ENCODE measurements around the gene NBAS. TPM values are rescaled to one million over a fixed set of nuclear protein-coding genes. Genes with fewer than 3 reads are reported as not detected.

Gene NBAS
- polyA plus RNA-seq, 6 donors from 2014 or later = 5.4 to 16.4 (median 12.7) TPM

DNA sequence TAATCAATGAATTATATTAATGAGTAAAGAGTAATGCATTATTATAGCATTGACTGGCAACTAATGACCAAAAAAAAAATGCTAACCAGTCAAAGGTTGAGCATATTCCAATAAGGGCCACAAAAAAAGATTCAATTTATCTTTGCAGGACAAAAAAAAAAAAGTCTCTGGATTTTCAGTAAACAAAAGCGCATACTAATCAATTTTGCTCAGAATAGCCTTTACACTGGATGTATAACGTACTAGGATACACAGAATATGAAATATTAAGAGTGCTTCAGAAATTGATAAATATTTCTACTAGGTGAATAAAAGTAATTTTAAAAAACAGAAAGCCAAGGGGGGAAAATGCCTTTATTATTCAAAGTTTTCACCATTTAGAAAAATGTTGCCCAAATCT is 74.4 kb downstream of the NBAS start:
- H3K9me3 Mint-ChIP-seq = peaks cover 0 to 1% (median 0%) of the 10 kb centered on the region in 7 donors
- H3K4me3 Mint-ChIP-seq = no peak overlapping the region
- no peaks in the 10 kb centered on the region for H3K27me3 Mint-ChIP-seq
- H3K27ac Mint-ChIP-seq = no peak overlapping the region
- DNase-seq = no peak
- no peak for ATAC-seq (ENCODE audit: low read depth in 2 of 2)
- peaks cover 21 to 52% of the 10 kb centered on the region in 2 donors for H3K36me3 Mint-ChIP-seq
- no peaks in the 10 kb centered on the region for H3K4me1 Mint-ChIP-seq

DNA sequence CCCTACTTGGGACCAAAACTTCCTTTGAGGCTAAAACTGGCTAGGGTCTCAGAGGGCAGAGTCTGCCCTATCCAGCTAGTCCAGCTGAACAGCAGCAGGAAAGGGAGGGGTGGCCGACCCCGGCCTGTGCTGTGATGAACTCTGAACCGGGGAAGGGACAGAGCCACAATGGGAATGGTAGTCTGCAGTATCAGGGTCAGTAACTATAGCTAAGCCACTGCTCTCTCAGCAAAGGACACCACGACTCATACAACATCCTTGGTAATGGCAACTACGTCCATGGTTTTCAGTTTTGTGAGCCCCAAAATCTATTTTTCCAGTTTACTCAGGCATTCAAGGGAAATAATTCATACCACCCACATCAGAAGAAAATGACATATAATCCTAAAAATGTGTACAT is 75.2 kb downstream of the NBAS start:
- no peak overlapping the region for H3K4me3 Mint-ChIP-seq
- peaks cover 0 to 4% (median 0%) of the 10 kb centered on the region in 7 donors for H3K9me3 Mint-ChIP-seq
- no peak overlapping the region for H3K27ac Mint-ChIP-seq
- DNase-seq (no peak), ATAC-seq (ENCODE audit: low read depth in 2 of 2) (no peak)
- no peaks in the 10 kb centered on the region for H3K4me1 Mint-ChIP-seq
- H3K36me3 Mint-ChIP-seq = peaks cover 29 to 60% of the 10 kb centered on the region in 2 donors
- H3K27me3 Mint-ChIP-seq = no peaks in the 10 kb centered on the region

DNA sequence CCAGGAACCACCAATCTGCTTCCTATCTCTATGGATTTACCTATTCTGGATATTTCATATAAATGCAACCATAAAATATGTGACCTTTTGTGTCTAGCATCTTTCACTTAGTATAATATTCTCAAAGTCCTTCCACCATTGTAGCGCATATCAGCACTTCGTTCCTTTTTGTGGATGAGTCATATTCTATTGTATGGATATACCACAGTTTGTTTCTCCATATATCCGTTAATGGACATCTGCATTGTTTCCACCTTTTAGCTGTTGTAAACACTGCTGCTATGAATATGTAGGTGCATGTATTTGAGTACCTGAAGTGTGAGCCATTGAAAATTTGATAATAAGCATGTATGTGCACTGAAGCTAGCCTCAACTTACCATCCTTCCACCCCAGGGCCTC is 80.1 kb downstream of the NBAS start:
- Mint-ChIP-seq H3K4me1 (no peaks in the 10 kb centered on the region), H3K9me3 (peaks cover 0 to 4% (median 0%) of the 10 kb centered on the region in 7 donors), H3K27me3 (no peaks in the 10 kb centered on the region), H3K27ac (no peak overlapping the region), H3K4me3 (no peak overlapping the region), H3K36me3 (peaks cover 36 to 61% of the 10 kb centered on the region in 2 donors)
- DNase-seq (no peak), ATAC-seq (ENCODE audit: low read depth in 2 of 2) (no peak)

DNA sequence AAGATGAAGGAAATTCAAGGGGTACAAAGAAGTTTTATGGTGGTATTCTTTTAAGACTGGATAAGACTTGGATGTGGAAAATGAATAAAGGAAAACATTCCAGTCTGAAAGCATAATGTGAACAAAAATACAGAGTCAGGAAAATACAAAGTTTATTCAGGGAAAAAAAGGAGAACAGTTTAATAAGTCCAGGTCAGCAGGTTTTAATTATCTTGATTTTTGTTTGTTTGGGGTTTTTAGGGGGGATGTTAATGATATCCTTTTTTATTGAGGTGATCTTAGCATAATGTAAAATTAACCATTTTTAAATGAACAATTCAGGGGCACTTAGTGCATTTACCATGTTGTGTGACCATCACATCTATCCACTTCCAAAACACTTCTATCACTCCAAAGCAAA is 80.6 kb downstream of the NBAS start:
- H3K9me3 Mint-ChIP-seq = peaks cover 0 to 4% (median 0%) of the 10 kb centered on the region in 7 donors
- peaks cover 32 to 56% of the 10 kb centered on the region in 2 donors for H3K36me3 Mint-ChIP-seq
- H3K4me1 Mint-ChIP-seq = no peaks in the 10 kb centered on the region
- H3K27me3 Mint-ChIP-seq = no peaks in the 10 kb centered on the region
- no peak for ATAC-seq (ENCODE audit: low read depth in 2 of 2)
- DNase-seq = no peak
- no peak overlapping the region for H3K4me3 Mint-ChIP-seq
- no peak overlapping the region for H3K27ac Mint-ChIP-seq

DNA sequence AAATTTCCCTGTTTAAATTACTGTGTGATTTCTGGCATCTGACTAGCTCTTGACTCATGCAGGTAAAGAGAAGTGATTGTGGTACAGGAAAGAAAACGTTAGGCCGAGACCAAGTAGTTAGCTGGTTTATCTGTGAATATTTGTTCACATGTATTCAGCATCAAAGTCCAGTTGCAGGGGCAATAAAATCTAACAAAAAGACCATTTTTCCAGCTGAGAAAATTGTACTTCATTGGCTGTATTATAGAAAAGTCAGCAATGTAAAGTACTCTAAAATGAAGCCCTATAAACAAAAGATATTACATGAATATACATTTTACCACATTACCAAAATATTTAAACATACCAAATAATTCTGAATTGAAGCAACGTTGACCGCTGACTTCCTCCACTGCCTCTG is 88.3 kb downstream of the NBAS start:
- peaks cover 46 to 57% of the 10 kb centered on the region in 2 donors for H3K36me3 Mint-ChIP-seq
- peaks cover 3 to 11% (median 5%) of the 10 kb centered on the region in 7 donors for H3K9me3 Mint-ChIP-seq
- no peak for ATAC-seq (ENCODE audit: low read depth in 2 of 2)
- no peaks in the 10 kb centered on the region for H3K27me3 Mint-ChIP-seq
- no peaks in the 10 kb centered on the region for H3K4me1 Mint-ChIP-seq
- H3K4me3 Mint-ChIP-seq = no peak overlapping the region
- DNase-seq = no peak
- H3K27ac Mint-ChIP-seq = no peak overlapping the region

DNA sequence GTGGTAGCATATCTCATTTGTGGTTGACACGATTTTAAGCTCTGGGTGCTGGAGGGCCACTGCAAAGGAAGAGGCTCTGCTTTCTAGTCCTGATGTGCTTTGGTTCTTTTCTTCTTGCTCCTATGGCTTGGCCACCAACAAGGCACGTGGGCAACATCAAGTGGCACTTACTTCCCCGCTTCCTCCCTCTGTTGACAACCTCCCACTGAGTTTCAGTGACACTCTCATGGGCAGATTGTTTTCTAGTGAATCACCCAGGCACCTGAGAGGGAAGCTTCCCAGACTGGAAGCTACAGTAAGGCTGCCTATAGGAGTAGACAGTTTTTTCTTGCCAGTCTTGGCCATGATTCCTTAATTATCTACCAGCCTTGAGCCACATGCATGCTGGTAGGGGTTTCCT is 89.0 kb downstream of the NBAS start:
- Mint-ChIP-seq H3K36me3 (peaks cover 46 to 58% of the 10 kb centered on the region in 2 donors), H3K27me3 (no peaks in the 10 kb centered on the region), H3K27ac (peak overlapping the region in 1 of 6 donors; percentile 70), H3K4me1 (no peaks in the 10 kb centered on the region), H3K9me3 (peaks cover 3 to 11% (median 5%) of the 10 kb centered on the region in 7 donors), H3K4me3 (no peak overlapping the region)
- DNase-seq = no peak
- ATAC-seq (ENCODE audit: low read depth in 2 of 2) = no peak

DNA sequence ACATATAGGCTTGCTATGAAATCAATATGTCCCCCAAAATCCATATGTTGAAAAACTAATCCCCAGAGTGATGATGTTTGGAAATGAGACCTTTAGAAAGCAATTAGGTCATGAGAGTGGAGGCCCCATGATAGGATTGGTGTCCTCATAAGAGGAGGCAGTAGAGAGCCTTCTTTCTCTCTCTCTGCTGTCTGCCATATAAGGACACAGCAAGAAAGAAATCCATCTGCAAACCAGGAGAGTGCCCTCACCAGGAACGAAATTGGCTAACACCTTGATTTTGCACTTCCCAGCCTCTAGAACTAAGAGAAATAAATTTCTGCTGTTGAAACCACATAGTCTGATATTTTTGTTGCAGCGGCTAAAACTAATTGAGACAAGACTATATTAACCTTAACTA is 89.5 kb downstream of the NBAS start:
- Mint-ChIP-seq H3K27me3 (no peaks in the 10 kb centered on the region), H3K9me3 (peaks cover 3 to 11% (median 5%) of the 10 kb centered on the region in 7 donors), H3K27ac (no peak overlapping the region), H3K36me3 (peaks cover 46 to 59% of the 10 kb centered on the region in 2 donors), H3K4me3 (no peak overlapping the region), H3K4me1 (no peaks in the 10 kb centered on the region)
- DNase-seq (no peak), ATAC-seq (ENCODE audit: low read depth in 2 of 2) (no peak)

DNA sequence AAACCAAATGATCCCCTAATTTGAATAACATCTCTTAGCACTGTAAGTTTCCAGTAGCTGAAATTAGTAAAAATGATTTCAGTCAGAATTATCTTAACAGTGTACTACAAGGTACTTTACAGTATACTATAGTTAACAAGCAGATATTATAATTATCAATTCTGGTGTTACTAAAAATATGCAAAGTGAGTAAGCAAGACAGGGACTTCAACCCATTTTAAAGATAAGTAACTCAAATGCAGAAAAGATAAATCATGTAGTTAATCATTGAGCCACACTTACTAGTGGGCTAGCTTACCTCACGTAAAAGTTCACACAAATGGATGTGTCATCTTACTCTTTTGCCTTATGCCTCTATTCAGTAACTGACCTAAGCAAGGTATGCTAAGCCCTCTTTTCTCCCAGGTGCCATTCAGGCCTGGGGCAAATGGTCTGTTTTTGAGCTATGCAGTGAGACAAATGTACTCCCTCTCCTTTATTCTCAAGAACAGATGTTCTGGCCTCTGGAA is 101.0 kb downstream of the NBAS start:
- H3K4me1 Mint-ChIP-seq = peaks cover 19 to 26% (median 20%) of the 10 kb centered on the region in 3 donors
- H3K27me3 Mint-ChIP-seq = no peaks in the 10 kb centered on the region
- no peak for DNase-seq
- ATAC-seq (ENCODE audit: low read depth in 2 of 2) = no peak
- H3K9me3 Mint-ChIP-seq = no peaks in the 10 kb centered on the region
- H3K36me3 Mint-ChIP-seq = peaks cover 40 to 46% of the 10 kb centered on the region in 2 donors
- H3K27ac Mint-ChIP-seq = no peak overlapping the region
- no peak overlapping the region for H3K4me3 Mint-ChIP-seq

DNA sequence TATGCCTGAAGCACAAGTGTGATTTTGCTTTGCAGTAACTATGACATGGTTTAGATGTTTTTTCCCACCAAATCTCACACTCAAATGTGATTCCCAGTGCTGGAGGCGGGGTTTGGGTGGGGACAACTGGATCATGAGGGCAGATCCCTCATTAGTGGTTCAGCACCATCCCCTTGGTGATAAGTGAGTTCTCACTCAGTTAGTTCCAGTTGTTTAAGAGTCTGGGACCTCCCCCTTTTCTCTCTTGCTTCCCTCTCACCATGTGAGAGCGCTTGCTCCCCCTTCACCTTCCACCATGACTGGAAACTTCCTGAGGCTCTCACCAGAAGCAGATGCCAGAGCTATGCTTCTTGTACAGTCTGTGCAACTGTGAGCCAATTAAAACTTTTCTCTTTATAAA is 102.9 kb downstream of the NBAS start:
- DNase-seq = no peak
- Mint-ChIP-seq H3K4me1 (peaks cover 4 to 9% (median 8%) of the 10 kb centered on the region in 3 donors), H3K9me3 (no peaks in the 10 kb centered on the region), H3K27me3 (no peaks in the 10 kb centered on the region), H3K4me3 (no peak overlapping the region), H3K27ac (peak overlapping the region in 2 of 6 donors; percentile 40 to 57), H3K36me3 (peaks cover 26 to 30% of the 10 kb centered on the region in 2 donors)
- no peak for ATAC-seq (ENCODE audit: low read depth in 2 of 2)

DNA sequence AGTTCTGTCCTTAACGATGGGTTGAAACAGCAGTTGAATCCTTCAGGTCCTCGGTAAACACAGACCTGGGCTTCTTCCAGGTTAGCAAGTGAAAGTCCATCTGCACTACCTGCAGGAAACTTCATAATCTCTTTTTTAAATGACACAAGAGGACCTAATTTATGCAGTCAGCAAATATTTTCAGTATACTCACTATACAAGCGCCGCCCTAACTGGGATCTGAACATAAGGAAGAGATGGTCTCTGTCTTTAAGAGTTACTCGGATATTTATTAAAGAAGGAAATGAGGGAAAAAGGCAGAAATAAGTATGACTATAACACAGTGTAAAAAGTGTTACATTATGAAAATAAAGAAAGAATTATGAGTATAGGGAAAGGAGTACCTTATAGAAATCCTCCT is 103.3 kb downstream of the NBAS start:
- peaks cover under 1 to 5% (median 5%) of the 10 kb centered on the region in 3 donors for H3K4me1 Mint-ChIP-seq
- no peak overlapping the region for H3K27ac Mint-ChIP-seq
- no peak for ATAC-seq (ENCODE audit: low read depth in 2 of 2)
- H3K9me3 Mint-ChIP-seq = no peaks in the 10 kb centered on the region
- no peaks in the 10 kb centered on the region for H3K27me3 Mint-ChIP-seq
- H3K4me3 Mint-ChIP-seq = no peak overlapping the region
- DNase-seq = no peak
- peaks cover 25 to 30% of the 10 kb centered on the region in 2 donors for H3K36me3 Mint-ChIP-seq

DNA sequence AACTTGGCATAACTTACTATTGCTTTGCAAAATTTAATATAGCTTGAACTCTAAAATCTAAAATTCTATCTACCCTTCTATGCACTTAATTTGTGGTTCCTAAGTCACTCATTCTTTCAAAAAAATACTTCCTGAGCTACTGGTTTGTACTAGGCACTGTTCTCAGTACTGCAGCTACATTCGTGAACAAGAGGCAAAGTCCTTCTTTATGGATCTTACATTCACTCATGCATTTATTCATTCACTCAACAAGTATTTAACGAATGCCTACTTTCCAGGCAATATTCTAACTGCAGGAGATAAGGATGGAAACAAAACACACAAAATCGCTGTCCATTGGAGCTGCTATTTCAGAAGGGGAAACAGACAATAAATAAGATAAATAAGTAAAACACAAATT is 104.8 kb downstream of the NBAS start:
- no peak for ATAC-seq (ENCODE audit: low read depth in 2 of 2)
- peaks cover 25 to 34% of the 10 kb centered on the region in 2 donors for H3K36me3 Mint-ChIP-seq

DNA sequence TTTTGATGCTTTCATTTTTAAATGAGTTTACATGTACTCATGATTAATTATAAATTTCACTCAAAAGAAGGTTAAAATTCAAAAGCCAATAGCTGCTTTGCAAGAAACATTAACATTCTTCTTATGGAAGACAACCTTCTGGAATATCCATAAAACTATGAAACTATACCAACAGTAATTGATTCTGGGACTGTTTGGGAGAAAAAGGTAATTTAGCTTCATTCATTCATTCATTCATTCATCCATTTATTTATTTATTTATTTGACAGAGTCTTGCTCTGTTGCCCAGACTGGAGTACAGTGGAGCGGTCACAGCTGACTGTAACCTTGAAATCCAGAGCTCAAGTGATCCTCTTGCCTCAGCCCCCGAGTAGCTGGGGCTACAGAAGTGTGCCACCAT is 110.3 kb downstream of the NBAS start:
- DNase-seq (no peak), ATAC-seq (ENCODE audit: low read depth in 2 of 2) (no peak)
- H3K4me3 Mint-ChIP-seq = no peak overlapping the region
- H3K36me3 Mint-ChIP-seq = peaks cover 17 to 33% of the 10 kb centered on the region in 2 donors
- H3K27me3 Mint-ChIP-seq = no peaks in the 10 kb centered on the region
- H3K4me1 Mint-ChIP-seq = peaks cover 0 to 8% (median 0%) of the 10 kb centered on the region in 3 donors
- no peak overlapping the region for H3K27ac Mint-ChIP-seq
- peaks cover 0 to 8% (median 2%) of the 10 kb centered on the region in 7 donors for H3K9me3 Mint-ChIP-seq

More for the DNA sequence above, 104.8 kb downstream of the NBAS start:
- no peak for DNase-seq
- Mint-ChIP-seq H3K4me1 (no peaks in the 10 kb centered on the region), H3K9me3 (no peaks in the 10 kb centered on the region), H3K27me3 (no peaks in the 10 kb centered on the region), H3K4me3 (no peak overlapping the region), H3K27ac (peak overlapping the region in 1 of 6 donors; percentile 36)

DNA sequence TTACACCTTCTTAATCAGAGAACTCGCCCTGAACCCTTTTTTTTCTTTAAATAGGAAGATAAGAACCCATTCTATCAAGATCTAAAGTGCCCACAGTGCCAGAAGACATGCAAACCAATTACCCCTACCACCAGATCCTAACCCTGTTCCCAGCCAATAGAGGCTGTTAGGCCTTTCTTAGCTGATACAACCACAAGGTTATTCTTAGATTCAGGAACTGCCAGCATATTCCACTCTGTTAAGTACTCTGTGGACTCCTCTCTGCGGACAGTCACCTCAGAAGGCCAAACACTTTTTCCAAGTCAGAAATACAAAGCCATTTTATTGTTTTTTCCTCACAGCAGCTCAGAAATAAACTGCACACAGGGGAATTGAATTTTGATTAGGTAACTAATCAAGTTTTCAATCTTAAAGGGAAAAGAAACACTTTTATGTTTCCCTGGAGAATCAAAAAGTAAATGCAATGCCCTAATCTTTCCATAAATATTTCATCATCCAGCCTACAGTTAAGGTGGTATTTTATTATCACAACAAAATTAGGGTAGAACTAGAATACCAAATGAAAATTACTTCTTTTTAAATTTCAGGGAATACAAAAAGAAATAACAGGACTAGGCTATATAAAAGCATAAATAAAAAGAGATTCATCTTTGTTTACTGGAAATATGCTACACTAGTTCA is 111.4 kb downstream of the NBAS start:
- Mint-ChIP-seq H3K27me3 (no peaks in the 10 kb centered on the region), H3K4me3 (no peak overlapping the region), H3K9me3 (peaks cover 0 to 12% (median 5%) of the 10 kb centered on the region in 7 donors), H3K4me1 (peaks cover 0 to 8% (median 0%) of the 10 kb centered on the region in 3 donors), H3K36me3 (peaks cover 22 to 35% of the 10 kb centered on the region in 2 donors), H3K27ac (peak overlapping the region in 5 of 6 donors; percentile 21 to 79 (median 28))
- no peak for ATAC-seq (ENCODE audit: low read depth in 2 of 2)
- DNase-seq = no peak

DNA sequence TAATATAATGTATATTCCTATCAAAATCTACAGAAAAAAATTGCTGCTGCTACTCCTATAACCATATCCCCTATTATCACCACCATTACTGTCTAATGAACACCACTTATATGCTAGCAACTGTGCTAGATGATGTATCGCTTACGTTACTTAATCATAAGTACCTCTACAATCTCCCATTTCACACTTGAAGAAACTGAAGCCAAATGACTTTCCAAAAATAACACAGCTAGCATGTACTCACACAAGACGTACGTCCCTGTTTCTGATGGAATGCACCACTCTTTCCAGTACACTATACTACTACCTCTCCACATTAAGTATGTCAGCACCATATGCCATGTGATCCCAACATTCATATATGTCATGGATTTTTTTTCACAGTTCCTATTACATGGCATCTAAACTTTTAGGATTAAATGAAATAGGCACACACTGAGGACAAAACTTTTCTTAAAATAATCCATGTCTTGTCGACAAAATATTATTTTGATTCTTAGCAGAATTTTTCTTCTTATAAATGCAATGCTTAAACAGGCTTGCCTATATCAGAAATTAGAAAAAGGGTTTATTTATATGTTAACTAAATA is 112.8 kb downstream of the NBAS start:
- no peak for DNase-seq
- Mint-ChIP-seq H3K36me3 (peaks cover 22 to 32% of the 10 kb centered on the region in 2 donors), H3K4me1 (peaks cover 0 to 8% (median 0%) of the 10 kb centered on the region in 3 donors), H3K4me3 (no peak overlapping the region), H3K27ac (no peak overlapping the region), H3K27me3 (no peaks in the 10 kb centered on the region), H3K9me3 (peaks cover 0 to 12% (median 5%) of the 10 kb centered on the region in 7 donors)
- no peak for ATAC-seq (ENCODE audit: low read depth in 2 of 2)
